Measurements from ENCODE around the gene PGBD4.

Gene PGBD4

DNA sequence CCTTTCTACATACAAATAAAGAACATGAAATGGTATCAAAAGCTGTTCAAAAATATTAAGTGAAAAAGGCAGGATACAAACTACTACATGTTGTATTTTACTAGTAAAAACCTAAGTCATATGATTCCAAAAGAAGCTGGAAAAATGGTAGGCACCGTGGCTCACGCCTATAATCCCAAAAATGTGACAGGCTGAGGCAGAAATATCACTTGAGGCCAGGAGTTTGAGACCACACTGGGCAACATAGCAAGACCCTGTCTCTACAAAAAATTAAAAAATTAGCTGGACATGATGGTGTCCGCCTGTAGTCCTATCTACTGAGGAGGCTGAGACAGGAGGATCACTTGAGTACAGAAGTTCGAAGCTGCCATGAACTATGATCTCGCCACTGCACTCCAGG lies 2.0 kb upstream of the PGBD4 start:
- Histone ChIP-seq H2BK15ac (ENCODE audit: low read depth, poor library complexity, severe bottlenecking) (no peak overlapping the region), H3K36me3 (ENCODE audit: control insufficient read depth in 1 of 2, insufficient read depth in 2 of 2, low read depth in 1 of 2, low read length in 2 of 2) (peaks cover 2 to 16% of the 10 kb centered on the region in 2 experiments), H2BK5ac (ENCODE audit: low read depth, low read length, poor library complexity, severe bottlenecking) (no peak overlapping the region), H3K27me3 (ENCODE audit: control insufficient read depth in 1 of 2, insufficient read depth in 1 of 2, low read length in 2 of 2) (no peaks in the 10 kb centered on the region), H3K9me3 (ENCODE audit: control insufficient read depth, low read length) (no peaks in the 10 kb centered on the region), H3K4me3 (ENCODE audit: insufficient read depth in 1 of 2, low read depth in 1 of 2, low read length in 2 of 2) (peak overlapping the region in 1 of 2 experiments; percentile 100), H2AFZ (ENCODE audit: low read depth, low read length) (no peak overlapping the region), H3K9ac (ENCODE audit: low read length) (peak overlapping the region; percentile 100), H4K91ac (ENCODE audit: low read length) (no peak overlapping the region), H2BK120ac (ENCODE audit: low read depth, low read length) (no peak overlapping the region), H3K23ac (ENCODE audit: low read length in 2 of 2) (no peak overlapping the region), H3K4ac (ENCODE audit: low read depth in 1 of 2, low read length in 2 of 2) (no peak overlapping the region), H2BK12ac (ENCODE audit: low read length in 2 of 2) (no peak overlapping the region), H2AK5ac (ENCODE audit: low read length, severe bottlenecking) (no peak overlapping the region), H3K27ac (ENCODE audit: low read length, poor library complexity, severe bottlenecking) (no peak overlapping the region), H3K14ac (ENCODE audit: low read length in 2 of 2) (no peak overlapping the region), H3K4me1 (ENCODE audit: control insufficient read depth, insufficient read depth, low read depth, low read length) (peaks cover 2% of the 10 kb centered on the region), H3K18ac (ENCODE audit: low read depth in 1 of 2, low read length in 2 of 2) (no peak overlapping the region), H3K79me1 (replicated peaks; ENCODE audit: low read length, poor library complexity, severe bottlenecking) (peaks cover 15% of the 10 kb centered on the region), H4K8ac (ENCODE audit: low read length) (no peak overlapping the region), H3K4me2 (ENCODE audit: low read length, poor library complexity, severe bottlenecking) (no peak overlapping the region)
- no peak for DNase-seq
- WGBS, result 99% methylated on average over 5 of the region's 5 CpGs

GRCh38 chr15:34102175-34102925 lies 467 bp downstream of the PGBD4 start:
- H3K14ac ChIP-seq (ENCODE audit: low read length in 2 of 2), result no peak overlapping the region
- H3K9ac ChIP-seq (ENCODE audit: low read length), result peak overlapping the region; percentile 100
- no peak overlapping the region for H2BK15ac ChIP-seq (ENCODE audit: low read depth, poor library complexity, severe bottlenecking)
- H3K18ac ChIP-seq (ENCODE audit: low read depth in 1 of 2, low read length in 2 of 2), result peak overlapping the region in 1 of 2 experiments; percentile 64
- H2AK5ac ChIP-seq (ENCODE audit: low read length, severe bottlenecking), result no peak overlapping the region
- peaks cover 2% of the 10 kb centered on the region for H3K4me1 ChIP-seq (ENCODE audit: control insufficient read depth, insufficient read depth, low read depth, low read length)
- H3K4me2 ChIP-seq (ENCODE audit: low read length, poor library complexity, severe bottlenecking), result peak overlapping the region; percentile 31
- no peak overlapping the region for H4K8ac ChIP-seq (ENCODE audit: low read length)
- H2AFZ ChIP-seq (ENCODE audit: low read depth, low read length), result no peak overlapping the region
- no peaks in the 10 kb centered on the region for H3K27me3 ChIP-seq (ENCODE audit: control insufficient read depth in 1 of 2, insufficient read depth in 1 of 2, low read length in 2 of 2)
- no peak for DNase-seq
- no peak overlapping the region for H4K91ac ChIP-seq (ENCODE audit: low read length)
- no peak overlapping the region for H2BK5ac ChIP-seq (ENCODE audit: low read depth, low read length, poor library complexity, severe bottlenecking)
- H3K4ac ChIP-seq (ENCODE audit: low read depth in 1 of 2, low read length in 2 of 2), result no peak overlapping the region
- 39% methylated on average over 26 of the region's 29 CpGs for WGBS
- no peak overlapping the region for H2BK120ac ChIP-seq (ENCODE audit: low read depth, low read length)
- H2BK12ac ChIP-seq (ENCODE audit: low read length in 2 of 2), result no peak overlapping the region
- peak overlapping the region; percentile 51 to 100 for H3K4me3 ChIP-seq (ENCODE audit: insufficient read depth in 1 of 2, low read depth in 1 of 2, low read length in 2 of 2)
- H3K79me1 ChIP-seq (replicated peaks; ENCODE audit: low read length, poor library complexity, severe bottlenecking), result peaks cover 14% of the 10 kb centered on the region
- H3K9me3 ChIP-seq (ENCODE audit: control insufficient read depth, low read length), result no peaks in the 10 kb centered on the region
- peak overlapping the region; percentile 51 for H3K27ac ChIP-seq (ENCODE audit: low read length, poor library complexity, severe bottlenecking)
- peaks cover 0 to 8% of the 10 kb centered on the region in 2 experiments for H3K36me3 ChIP-seq (ENCODE audit: control insufficient read depth in 1 of 2, insufficient read depth in 2 of 2, low read depth in 1 of 2, low read length in 2 of 2)
- no peak overlapping the region for H3K23ac ChIP-seq (ENCODE audit: low read length in 2 of 2)

GRCh38 chr15:34106423-34106822 lies 4.5 kb downstream of the PGBD4 start:
- peaks cover 0 to 8% of the 10 kb centered on the region in 2 experiments for H3K36me3 ChIP-seq (ENCODE audit: control insufficient read depth in 1 of 2, insufficient read depth in 2 of 2, low read depth in 1 of 2, low read length in 2 of 2)
- H3K4me1 ChIP-seq (ENCODE audit: control insufficient read depth, insufficient read depth, low read depth, low read length), result no peaks in the 10 kb centered on the region
- H4K91ac ChIP-seq (ENCODE audit: low read length), result no peak overlapping the region
- H3K23ac ChIP-seq (ENCODE audit: low read length in 2 of 2), result no peak overlapping the region
- no peak for DNase-seq
- no peak overlapping the region for H3K4me2 ChIP-seq (ENCODE audit: low read length, poor library complexity, severe bottlenecking)
- no peak overlapping the region for H3K18ac ChIP-seq (ENCODE audit: low read depth in 1 of 2, low read length in 2 of 2)
- H3K27ac ChIP-seq (ENCODE audit: low read length, poor library complexity, severe bottlenecking), result no peak overlapping the region
- H3K4ac ChIP-seq (ENCODE audit: low read depth in 1 of 2, low read length in 2 of 2), result no peak overlapping the region
- no peak overlapping the region for H3K14ac ChIP-seq (ENCODE audit: low read length in 2 of 2)
- H4K8ac ChIP-seq (ENCODE audit: low read length), result no peak overlapping the region
- peaks cover 14% of the 10 kb centered on the region for H3K79me1 ChIP-seq (replicated peaks; ENCODE audit: low read length, poor library complexity, severe bottlenecking)
- no peak overlapping the region for H2AK5ac ChIP-seq (ENCODE audit: low read length, severe bottlenecking)
- 83% methylated on average over 1 of the region's 1 CpG for WGBS
- H3K9ac ChIP-seq (ENCODE audit: low read length), result no peak overlapping the region
- no peak overlapping the region for H2BK12ac ChIP-seq (ENCODE audit: low read length in 2 of 2)
- no peak overlapping the region for H2BK120ac ChIP-seq (ENCODE audit: low read depth, low read length)
- H3K27me3 ChIP-seq (ENCODE audit: control insufficient read depth in 1 of 2, insufficient read depth in 1 of 2, low read length in 2 of 2), result no peaks in the 10 kb centered on the region
- H3K4me3 ChIP-seq (ENCODE audit: insufficient read depth in 1 of 2, low read depth in 1 of 2, low read length in 2 of 2), result no peak overlapping the region
- no peak overlapping the region for H2BK5ac ChIP-seq (ENCODE audit: low read depth, low read length, poor library complexity, severe bottlenecking)
- H2AFZ ChIP-seq (ENCODE audit: low read depth, low read length), result no peak overlapping the region
- H3K9me3 ChIP-seq (ENCODE audit: control insufficient read depth, low read length), result no peaks in the 10 kb centered on the region
- H2BK15ac ChIP-seq (ENCODE audit: low read depth, poor library complexity, severe bottlenecking), result no peak overlapping the region

- no peak overlapping the region for H3K4ac ChIP-seq (ENCODE audit: low read depth in 1 of 2, low read length in 2 of 2)
- no peak overlapping the region for H2BK5ac ChIP-seq (ENCODE audit: low read depth, low read length, poor library complexity, severe bottlenecking)
- H3K4me3 ChIP-seq (ENCODE audit: insufficient read depth in 1 of 2, low read depth in 1 of 2, low read length in 2 of 2), result no peak overlapping the region
- H2BK15ac ChIP-seq (ENCODE audit: low read depth, poor library complexity, severe bottlenecking), result no peak overlapping the region
- H3K79me1 ChIP-seq (replicated peaks; ENCODE audit: low read length, poor library complexity, severe bottlenecking), result peaks cover 14% of the 10 kb centered on the region
- H3K9ac ChIP-seq (ENCODE audit: low read length), result no peak overlapping the region
- no peak for DNase-seq
- 67% methylated on average over 1 of the region's 2 CpGs for WGBS
- H4K8ac ChIP-seq (ENCODE audit: low read length), result no peak overlapping the region
- H3K4me1 ChIP-seq (ENCODE audit: control insufficient read depth, insufficient read depth, low read depth, low read length), result no peaks in the 10 kb centered on the region
- H2AK5ac ChIP-seq (ENCODE audit: low read length, severe bottlenecking), result no peak overlapping the region
- no peaks in the 10 kb centered on the region for H3K9me3 ChIP-seq (ENCODE audit: control insufficient read depth, low read length)
- no peak overlapping the region for H3K14ac ChIP-seq (ENCODE audit: low read length in 2 of 2)
- H2BK120ac ChIP-seq (ENCODE audit: low read depth, low read length), result no peak overlapping the region
- no peak overlapping the region for H3K27ac ChIP-seq (ENCODE audit: low read length, poor library complexity, severe bottlenecking)
- no peak overlapping the region for H2BK12ac ChIP-seq (ENCODE audit: low read length in 2 of 2)
- H4K91ac ChIP-seq (ENCODE audit: low read length), result no peak overlapping the region
- H2AFZ ChIP-seq (ENCODE audit: low read depth, low read length), result no peak overlapping the region
- H3K27me3 ChIP-seq (ENCODE audit: control insufficient read depth in 1 of 2, insufficient read depth in 1 of 2, low read length in 2 of 2), result no peaks in the 10 kb centered on the region
- H3K23ac ChIP-seq (ENCODE audit: low read length in 2 of 2), result no peak overlapping the region
- H3K18ac ChIP-seq (ENCODE audit: low read depth in 1 of 2, low read length in 2 of 2), result no peak overlapping the region
- H3K36me3 ChIP-seq (ENCODE audit: control insufficient read depth in 1 of 2, insufficient read depth in 2 of 2, low read depth in 1 of 2, low read length in 2 of 2), result peaks cover 0 to 8% of the 10 kb centered on the region in 2 experiments
- no peak overlapping the region for H3K4me2 ChIP-seq (ENCODE audit: low read length, poor library complexity, severe bottlenecking)
Measured at GRCh38 chr15:34107315-34107714, 5.4 kb downstream of the PGBD4 start.
